NCI-H2227 (cell line): ENCODE measurements around the gene BRPF3.

Source experiments
- DNase-seq: peaks from one replicate; lab custom pipeline; 2025; ENCODE audit not compliant: unreplicated experiment; lab: John Stamatoyannopoulos, UW

Gene BRPF3

GRCh38 chr6:36266913-36267644 lies 70.5 kb downstream of the BRPF3 start:
- DNase-seq: no peak

- no peak for DNase-seq
Observed at GRCh38 chr6:36267731-36268477, 71.4 kb downstream of the BRPF3 start.

GRCh38 chr6:36268478-36269275 lies 72.1 kb downstream of the BRPF3 start:
- DNase-seq: peak; percentile 61

- no peak for DNase-seq
Observed at GRCh38 chr6:36269834-36270705, 73.5 kb downstream of the BRPF3 start, which contains the start of gene PNPLA1. Gene PNPLA1, plus strand, starts transcription at chr6:36270060. Its CDS starts 400 bp downstream, at chr6:36270460.

- DNase-seq: no peak
Observed at GRCh38 chr6:36272234-36272633, 75.7 kb downstream of the BRPF3 start.

GRCh38 chr6:36273067-36273466 lies 76.5 kb downstream of the BRPF3 start:
- DNase-seq: no peak

GRCh38 chr6:36273802-36274514 lies 77.4 kb downstream of the BRPF3 start:
- no peak for DNase-seq

GRCh38 chr6:36276581-36277536 lies 80.3 kb downstream of the BRPF3 start:
- DNase-seq: no peak

GRCh38 chr6:36277946-36278470 lies 81.5 kb downstream of the BRPF3 start:
- no peak for DNase-seq

GRCh38 chr6:36280467-36280866 lies 83.9 kb downstream of the BRPF3 start:
- DNase-seq: no peak

- DNase-seq: no peak
Observed at GRCh38 chr6:36280983-36281382, 84.4 kb downstream of the BRPF3 start.
